Calu3 (cell line): ENCODE results near the gene ITCH. TPM values are rescaled to one million over a fixed set of nuclear protein-coding genes. Genes with fewer than 3 reads are reported as not detected.
A peak's percentile ranks its signal among the peaks of the same experiment; 100 is the strongest.

Source experiments
- BruUV-seq: library from RNA; stranded (reverse); fragments of 400-500 nt; replicated peaks from 2 replicates; lab custom pipeline; 2021; lab: Mats Ljungman, UMichigan
- CTCF ChIA-PET: fragments of 300-600 bp; sonication (Branson Sonifier 250); formaldehyde crosslinking; loops from one replicate; lab custom pipeline; 2022; ENCODE audit warnings: antibody characterized with exemption; lab: Charles Lee
- DNase-seq: peaks from one replicate; pipeline ENCODE4 v3.0.0; 2022
- H3K27ac Mint-ChIP-seq: one replicate; pipeline ENCODE4 v1.8.0; 2022; ENCODE audit warnings: mixed read lengths; ENCODE audit not compliant: unreplicated experiment
- H3K27me3 Mint-ChIP-seq: one replicate; pipeline ENCODE4 v1.8.0; 2022; ENCODE audit warnings: mixed read lengths; ENCODE audit not compliant: unreplicated experiment
- H3K36me3 Mint-ChIP-seq: one replicate; pipeline ENCODE4 v1.8.0; 2022; ENCODE audit warnings: mild to moderate bottlenecking, moderate library complexity, mixed read lengths; ENCODE audit not compliant: insufficient read depth, unreplicated experiment
- H3K4me1 Mint-ChIP-seq: one replicate; pipeline ENCODE4 v1.8.0; 2022; ENCODE audit warnings: mild to moderate bottlenecking, low read depth, mixed read lengths; ENCODE audit not compliant: unreplicated experiment
- H3K4me3 Mint-ChIP-seq: one replicate; pipeline ENCODE4 v1.8.0; 2022; ENCODE audit warnings: mild to moderate bottlenecking, low read depth, moderate library complexity, mixed read lengths; ENCODE audit not compliant: unreplicated experiment
- H3K9me3 Mint-ChIP-seq: one replicate; pipeline ENCODE4 v1.8.0; 2022; ENCODE audit warnings: low read depth, mixed read lengths; ENCODE audit not compliant: unreplicated experiment
- CTCF ChIP-seq: fragments of 200-600 bp; IDR thresholded peaks from one replicate; pipeline ENCODE4 v1.8.0; 2022; ENCODE audit warnings: antibody characterized with exemption; ENCODE audit not compliant: unreplicated experiment
- intact Hi-C: fragments of 100-400 bp; cut with micrococcal nuclease; formaldehyde crosslinking; loops from one replicate; pipeline ENCODE4 v1.10.0; 2022; ENCODE audit not compliant: unreplicated experiment
- total RNA-seq: library from RNA; stranded (reverse); gene quantifications from 2 replicates; pipeline ENCODE4 v1.2.3, GENCODE V29; 2022

The ITCH gene
- total RNA-seq, 1 experiment from 2014 or later = 91.6 TPM

GRCh38 chr20:34530342-34530741 lies 167.3 kb downstream of the ITCH start:
- TF ChIP-seq CTCF = no peak
- H3K27me3 Mint-ChIP-seq = no peaks in the 10 kb centered on the region
- BruUV-seq = no TSS peak
- H3K4me3 Mint-ChIP-seq = no peak overlapping the region
- peaks cover 53% of the 10 kb centered on the region for H3K36me3 Mint-ChIP-seq
- no peaks in the 10 kb centered on the region for H3K9me3 Mint-ChIP-seq
- intact Hi-C loops = no loop called here
- peaks cover 45% of the 10 kb centered on the region for H3K4me1 Mint-ChIP-seq
- CTCF ChIA-PET = interaction anchor here (0.7 to 1.2 kb wide), 2 partner anchors 218 to 566 kb away, joined by 3 to 11 read pairs; no protein-coding TSS in a partner anchor
- H3K27ac Mint-ChIP-seq = peak overlapping the region; percentile 53
- DNase-seq = no peak

GRCh38 chr20:34531608-34532265 lies 168.7 kb downstream of the ITCH start:
- no peaks in the 10 kb centered on the region for H3K9me3 Mint-ChIP-seq
- H3K27me3 Mint-ChIP-seq = no peaks in the 10 kb centered on the region
- peaks cover 31% of the 10 kb centered on the region for H3K4me1 Mint-ChIP-seq
- intact Hi-C loops = no loop called here
- H3K27ac Mint-ChIP-seq = peak overlapping the region; percentile 5
- no peak for TF ChIP-seq CTCF
- no peak overlapping the region for H3K4me3 Mint-ChIP-seq
- CTCF ChIA-PET = interaction anchor here (0.7 to 1.4 kb wide), 2 partner anchors 11 to 15 kb away, joined by 3 read pairs; partner anchors contain the start of gene DYNLRB1
- no TSS peak for BruUV-seq
- DNase-seq = no peak
- H3K36me3 Mint-ChIP-seq = peaks cover 48% of the 10 kb centered on the region

- Mint-ChIP-seq H3K27me3 (no peaks in the 10 kb centered on the region), H3K4me1 (peaks cover 25% of the 10 kb centered on the region), H3K27ac (no peak overlapping the region), H3K4me3 (no peak overlapping the region), H3K9me3 (no peaks in the 10 kb centered on the region), H3K36me3 (peaks cover 53% of the 10 kb centered on the region)
- no peak for TF ChIP-seq CTCF
- no TSS peak for BruUV-seq
- CTCF ChIA-PET = interaction anchor here (0.6 to 1.4 kb wide), 3 partner anchors 10 to 100 kb away, joined by 3 to 7 read pairs (median 3); partner anchors contain the start of gene DYNLRB1
- DNase-seq = no peak
- intact Hi-C loops = no loop called here
Measured at GRCh38 chr20:34532320-34532719, 169.2 kb downstream of the ITCH start.

- Mint-ChIP-seq H3K4me1 (peaks cover 21% of the 10 kb centered on the region), H3K36me3 (peaks cover 57% of the 10 kb centered on the region), H3K4me3 (no peak overlapping the region), H3K9me3 (no peaks in the 10 kb centered on the region), H3K27ac (no peak overlapping the region), H3K27me3 (no peaks in the 10 kb centered on the region)
- TF ChIP-seq CTCF = no peak
- no peak for DNase-seq
- intact Hi-C loops = no loop called here
- BruUV-seq = no TSS peak
- CTCF ChIA-PET = interaction anchor here (0.6 to 1.4 kb wide), 3 partner anchors 10 to 101 kb away, joined by 3 to 7 read pairs (median 3); partner anchors contain the start of gene DYNLRB1
Measured at GRCh38 chr20:34532756-34533155, 169.7 kb downstream of the ITCH start.
